22Rv1 (cell line): ENCODE data around the gene ARHGAP9.

ENCODE experiments used
- ZFX ChIP-seq: fragments of 450-650 bp; IDR thresholded peaks from 2 replicates; pipeline ENCODE4 v1.6.1; 2017; ENCODE audit warnings: antibody characterized with exemption, borderline replicate concordance
- TF ChIP-seq, protein P1 (sequence below): fragments of 450-650 bp; IDR thresholded peaks from 2 replicates; pipeline ENCODE4 v1.5.1; 2017; ENCODE audit warnings: mild to moderate bottlenecking

DNA sequence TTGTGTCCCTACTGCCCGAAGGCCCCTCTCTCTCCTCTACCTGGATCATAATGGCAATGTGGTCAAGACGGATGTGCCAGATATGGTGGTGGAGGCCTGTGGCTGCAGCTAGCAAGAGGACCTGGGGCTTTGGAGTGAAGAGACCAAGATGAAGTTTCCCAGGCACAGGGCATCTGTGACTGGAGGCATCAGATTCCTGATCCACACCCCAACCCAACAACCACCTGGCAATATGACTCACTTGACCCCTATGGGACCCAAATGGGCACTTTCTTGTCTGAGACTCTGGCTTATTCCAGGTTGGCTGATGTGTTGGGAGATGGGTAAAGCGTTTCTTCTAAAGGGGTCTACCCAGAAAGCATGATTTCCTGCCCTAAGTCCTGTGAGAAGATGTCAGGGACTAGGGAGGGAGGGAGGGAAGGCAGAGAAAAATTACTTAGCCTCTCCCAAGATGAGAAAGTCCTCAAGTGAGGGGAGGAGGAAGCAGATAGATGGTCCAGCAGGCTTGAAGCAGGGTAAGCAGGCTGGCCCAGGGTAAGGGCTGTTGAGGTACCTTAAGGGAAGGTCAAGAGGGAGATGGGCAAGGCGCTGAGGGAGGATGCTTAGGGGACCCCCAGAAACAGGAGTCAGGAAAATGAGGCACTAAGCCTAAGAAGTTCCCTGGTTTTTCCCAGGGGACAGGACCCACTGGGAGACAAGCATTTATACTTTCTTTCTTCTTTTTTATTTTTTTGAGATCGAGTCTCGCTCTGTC, 22.8 kb downstream of the ARHGAP9 start:
- TF ChIP-seq, protein P1, sequence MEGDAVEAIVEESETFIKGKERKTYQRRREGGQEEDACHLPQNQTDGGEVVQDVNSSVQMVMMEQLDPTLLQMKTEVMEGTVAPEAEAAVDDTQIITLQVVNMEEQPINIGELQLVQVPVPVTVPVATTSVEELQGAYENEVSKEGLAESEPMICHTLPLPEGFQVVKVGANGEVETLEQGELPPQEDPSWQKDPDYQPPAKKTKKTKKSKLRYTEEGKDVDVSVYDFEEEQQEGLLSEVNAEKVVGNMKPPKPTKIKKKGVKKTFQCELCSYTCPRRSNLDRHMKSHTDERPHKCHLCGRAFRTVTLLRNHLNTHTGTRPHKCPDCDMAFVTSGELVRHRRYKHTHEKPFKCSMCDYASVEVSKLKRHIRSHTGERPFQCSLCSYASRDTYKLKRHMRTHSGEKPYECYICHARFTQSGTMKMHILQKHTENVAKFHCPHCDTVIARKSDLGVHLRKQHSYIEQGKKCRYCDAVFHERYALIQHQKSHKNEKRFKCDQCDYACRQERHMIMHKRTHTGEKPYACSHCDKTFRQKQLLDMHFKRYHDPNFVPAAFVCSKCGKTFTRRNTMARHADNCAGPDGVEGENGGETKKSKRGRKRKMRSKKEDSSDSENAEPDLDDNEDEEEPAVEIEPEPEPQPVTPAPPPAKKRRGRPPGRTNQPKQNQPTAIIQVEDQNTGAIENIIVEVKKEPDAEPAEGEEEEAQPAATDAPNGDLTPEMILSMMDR: no peak
- no peak for TF ChIP-seq ZFX
